ENCODE measurements around the gene MAP4K4.

MAP4K4 gene

DNA sequence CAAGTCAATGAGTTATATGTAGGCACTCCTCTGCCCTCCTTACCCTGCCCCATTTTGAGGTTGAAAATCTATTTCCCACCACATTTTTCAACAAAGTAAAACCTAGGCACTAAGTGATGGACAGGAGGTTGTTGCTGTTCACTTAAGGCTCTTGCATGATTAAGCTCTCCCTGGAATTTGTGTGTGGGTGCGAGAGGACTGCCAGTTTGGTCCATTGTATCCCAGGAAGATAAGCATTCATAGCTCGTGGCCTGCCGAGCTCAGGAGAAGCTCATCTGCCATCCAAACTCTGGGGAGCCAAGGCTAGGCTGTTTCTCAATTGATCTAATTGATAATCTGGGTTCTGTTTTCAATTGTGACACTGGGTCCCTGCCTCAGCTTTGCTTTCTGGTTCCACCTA lies 4.7 kb upstream of the MAP4K4 start:
- no peak for DNase-seq (ENCODE audit: low spot score)

DNA sequence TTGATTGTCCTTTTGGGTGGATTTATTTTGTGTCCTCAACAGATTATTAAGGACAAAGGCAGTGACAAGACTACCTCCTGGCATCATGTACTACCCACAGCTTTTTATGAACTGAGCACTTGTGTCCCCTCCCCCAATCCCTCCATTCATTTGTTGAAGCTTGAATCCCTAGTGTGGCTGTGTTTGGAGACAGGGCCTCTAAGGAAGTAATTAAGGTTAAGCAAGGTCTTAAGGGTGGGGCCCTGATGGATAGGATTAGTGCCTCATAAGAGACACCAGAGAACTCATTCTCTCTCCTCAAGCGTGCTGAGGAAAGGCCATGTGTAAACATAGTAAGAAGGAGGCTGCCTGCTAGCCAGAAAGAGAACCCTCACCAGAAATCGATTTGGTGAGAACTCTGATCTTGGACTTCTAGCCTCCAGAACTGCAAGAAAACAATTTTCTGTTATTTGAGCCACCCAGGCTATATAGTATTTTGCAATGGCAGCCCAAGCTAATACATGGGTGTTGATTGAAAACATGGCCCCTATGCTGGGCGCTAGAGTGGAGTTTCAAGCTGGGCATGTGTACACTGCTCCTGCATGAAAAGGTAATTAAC lies 3.4 kb upstream of the MAP4K4 start:
- no peak for DNase-seq (ENCODE audit: low spot score)

DNA sequence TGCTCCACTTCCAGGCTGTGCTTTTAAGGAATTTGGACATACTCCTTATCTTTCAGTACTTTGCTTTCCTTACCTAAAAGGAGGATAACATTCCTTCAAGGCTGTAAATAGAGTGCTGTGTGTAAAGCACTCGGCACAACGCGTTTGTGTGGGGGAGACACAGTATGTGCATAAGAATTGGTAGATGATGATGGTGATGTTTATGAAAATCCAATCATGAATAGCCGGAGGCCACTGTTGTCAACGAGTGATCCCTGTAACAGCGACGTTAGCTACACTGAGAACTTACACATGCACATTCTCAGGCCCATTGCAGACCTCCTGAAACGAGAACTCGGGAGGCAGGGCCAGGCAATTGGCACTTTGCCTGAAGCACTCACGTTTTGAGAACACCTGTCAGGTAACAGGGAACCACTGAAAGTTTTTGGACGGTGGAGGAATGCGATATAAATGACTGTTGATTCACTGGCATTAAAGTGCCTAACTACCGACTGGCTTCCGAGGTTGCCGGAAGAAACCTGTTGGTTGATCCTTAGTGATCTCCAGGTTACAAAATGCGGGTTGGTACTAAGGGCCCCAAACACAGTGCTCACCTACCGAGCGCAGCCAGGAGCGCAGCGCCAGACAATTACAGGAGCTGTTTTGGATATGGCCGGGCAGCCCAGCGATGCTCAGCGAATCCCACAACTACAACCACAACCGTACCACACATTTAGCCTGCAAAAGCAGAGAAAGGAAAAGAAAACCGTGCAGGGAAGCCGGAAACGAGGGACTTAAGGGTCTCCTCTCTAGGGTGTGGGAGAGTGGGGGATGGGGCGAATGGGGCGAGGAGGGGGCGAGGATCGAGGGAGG lies 1.0 kb upstream of the MAP4K4 start:
- no peak for DNase-seq (ENCODE audit: low spot score)

DNA sequence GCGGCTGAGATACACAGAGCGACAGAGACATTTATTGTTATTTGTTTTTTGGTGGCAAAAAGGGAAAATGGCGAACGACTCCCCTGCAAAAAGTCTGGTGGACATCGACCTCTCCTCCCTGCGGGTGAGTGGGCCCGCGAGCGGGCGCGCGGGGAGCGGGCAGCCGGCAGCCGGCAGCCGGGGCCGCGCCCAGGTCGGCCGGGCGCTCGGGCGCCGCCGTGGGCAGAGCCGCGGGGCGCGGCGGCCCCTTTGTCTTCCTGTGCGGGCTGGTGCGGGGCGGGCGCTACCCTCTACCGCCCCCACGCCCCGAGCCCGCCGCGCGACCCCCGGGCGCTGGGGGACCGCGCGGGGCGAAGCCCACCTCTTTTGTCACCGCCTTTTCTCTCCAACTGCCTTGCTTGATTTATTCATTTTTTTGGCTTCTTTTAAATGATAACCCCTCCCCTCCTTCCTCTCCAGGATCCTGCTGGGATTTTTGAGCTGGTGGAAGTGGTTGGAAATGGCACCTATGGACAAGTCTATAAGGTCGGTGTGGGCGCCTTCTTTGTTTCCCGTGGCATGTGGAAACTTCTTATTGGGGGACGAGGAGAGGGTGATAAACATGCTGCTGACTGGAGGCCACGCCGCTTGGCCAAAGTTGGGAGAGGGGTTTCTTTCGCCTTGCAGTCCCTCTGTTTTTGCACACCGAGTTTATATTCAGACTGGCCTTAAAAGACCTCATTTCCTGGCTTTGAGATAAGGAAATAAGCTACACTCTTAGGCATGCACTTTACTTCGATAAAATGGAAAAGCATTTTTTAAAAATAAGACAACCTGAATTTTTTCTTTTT lies 722 bp downstream of the MAP4K4 start:
- peak; percentile 43 for DNase-seq (ENCODE audit: low spot score)

DNA sequence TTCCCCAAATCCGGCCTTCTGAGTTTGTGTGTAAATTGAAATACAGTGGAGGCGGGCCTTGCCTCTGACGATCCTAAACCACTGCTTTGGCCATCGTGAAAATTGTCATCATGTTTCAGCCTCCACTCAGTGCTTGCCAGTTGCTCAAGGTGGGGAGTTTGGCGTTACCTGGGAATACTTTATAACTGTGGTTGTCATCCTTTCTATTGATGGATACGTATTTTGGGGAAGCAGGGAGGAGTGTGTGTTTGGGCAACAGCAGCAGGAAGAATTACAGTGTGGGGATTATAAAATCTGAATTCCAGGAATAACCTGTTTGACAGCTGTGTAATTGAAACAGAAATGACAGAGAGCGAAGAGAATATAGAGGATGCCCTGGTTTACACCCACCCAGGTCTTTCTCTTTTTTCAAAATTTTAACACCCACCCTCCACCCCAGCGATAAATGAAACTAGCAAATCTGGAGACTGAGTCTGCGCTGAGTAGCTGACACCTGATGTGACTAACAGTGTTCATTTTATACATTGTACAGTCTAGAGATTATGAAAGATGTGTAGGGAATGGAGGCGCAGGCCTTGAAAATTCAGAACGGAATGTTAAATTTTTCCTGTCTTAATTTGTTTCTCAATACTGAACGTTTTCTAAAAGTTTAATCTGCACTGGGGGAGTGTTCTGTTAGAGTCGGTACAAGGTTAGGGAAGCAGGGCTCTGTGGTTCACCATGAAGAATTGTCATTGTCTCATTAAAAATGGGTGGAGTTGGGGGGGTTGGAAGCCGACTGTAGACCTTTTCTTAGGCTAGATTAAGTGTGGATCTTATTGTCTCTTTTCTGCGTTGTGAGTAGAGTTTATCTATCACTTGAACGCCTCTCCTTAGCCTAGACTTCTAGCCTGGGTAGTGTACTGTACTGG lies 1.6 kb downstream of the MAP4K4 start:
- DNase-seq (ENCODE audit: low spot score): no peak

DNA sequence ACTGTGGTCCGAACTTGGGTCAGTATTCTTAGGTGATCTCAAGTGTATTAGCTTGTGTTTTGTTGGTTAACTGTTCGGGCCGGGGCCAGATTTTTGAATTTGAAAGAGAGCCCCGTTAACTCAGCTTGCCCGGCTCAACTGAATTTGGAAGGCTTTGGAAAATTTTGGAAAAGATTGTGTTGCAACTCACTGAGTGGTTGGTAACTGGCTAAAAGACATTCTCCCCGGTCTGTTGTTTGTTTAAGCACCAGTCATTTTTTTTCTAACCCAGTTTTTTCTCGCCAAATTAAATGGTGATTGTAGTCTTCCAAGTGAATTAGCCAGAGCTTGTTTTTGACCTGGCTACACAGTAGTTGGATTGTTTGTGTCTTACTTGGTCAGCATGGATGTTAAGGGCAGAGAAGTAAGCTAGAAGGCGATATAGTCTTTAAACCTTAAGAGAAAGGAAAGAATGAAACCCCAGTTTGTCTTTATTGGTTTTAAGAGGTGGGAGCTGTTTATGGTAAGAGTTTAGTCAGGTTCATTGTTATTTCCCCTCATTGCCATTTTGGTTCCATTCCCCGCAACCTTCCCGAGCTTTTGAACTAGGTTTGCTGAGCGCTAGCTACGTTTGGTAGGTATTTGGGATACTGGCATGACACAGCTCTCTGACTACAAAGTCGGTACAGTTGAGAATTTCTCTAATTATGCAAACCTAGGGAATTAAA lies 2.4 kb downstream of the MAP4K4 start:
- DNase-seq (ENCODE audit: low spot score): peak; percentile 30

DNA sequence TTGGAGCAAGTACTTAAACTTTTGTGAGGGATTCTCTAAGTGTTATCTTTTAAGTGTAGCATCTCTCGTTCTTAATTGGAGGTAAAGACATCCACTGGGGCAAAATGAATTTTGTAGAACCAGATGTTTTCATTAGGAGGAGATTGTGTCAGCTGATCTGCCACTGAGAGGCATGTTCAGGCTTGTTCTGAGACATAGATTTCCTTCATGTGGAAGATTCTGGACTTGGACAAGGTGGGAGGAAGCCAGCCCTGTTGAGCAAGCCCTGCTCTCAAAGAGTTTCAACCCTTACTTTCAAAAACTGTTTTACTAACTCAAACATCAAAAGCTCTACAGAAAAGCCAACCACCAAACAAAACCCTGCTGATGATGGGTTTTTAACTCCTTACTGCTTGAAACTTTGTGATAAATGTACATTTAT lies 6.5 kb downstream of the MAP4K4 start:
- peak; percentile 62 for DNase-seq (ENCODE audit: low spot score)

DNA sequence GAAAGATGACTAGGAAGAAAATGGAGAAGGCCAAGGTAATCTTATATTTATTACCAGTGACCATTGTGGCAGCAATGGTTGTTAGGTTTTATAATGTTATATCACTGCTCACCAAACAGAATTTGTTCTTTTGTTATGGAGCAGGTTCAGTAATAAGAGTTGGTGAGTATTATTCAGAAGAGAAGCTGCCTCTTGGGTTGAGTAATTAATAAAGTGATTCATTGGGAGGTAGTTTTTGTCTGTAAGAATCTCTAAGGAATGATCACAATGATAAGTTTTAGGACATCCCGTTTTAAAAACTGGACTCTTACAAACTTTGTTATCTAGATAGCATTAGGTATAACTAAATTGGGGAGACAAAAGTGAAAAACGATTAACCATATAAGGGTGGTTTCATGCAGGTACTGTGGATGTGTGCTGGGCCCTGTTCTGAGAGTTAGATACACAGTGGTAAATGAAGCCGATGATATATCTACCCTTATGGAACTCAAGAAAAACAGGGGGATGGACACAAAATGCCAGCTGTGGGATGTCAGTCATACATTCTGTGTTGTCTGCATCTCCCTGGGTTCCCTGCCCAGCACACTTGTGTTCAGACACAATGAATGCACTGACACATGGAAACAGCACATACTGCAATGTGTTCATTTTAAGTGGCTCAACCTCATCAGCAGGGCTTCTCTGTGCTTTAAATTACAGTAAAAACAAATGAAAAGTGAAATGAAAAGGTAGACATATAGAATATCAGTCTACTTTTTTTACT lies 7.5 kb downstream of the MAP4K4 start:
- no peak for DNase-seq (ENCODE audit: low spot score)

DNA sequence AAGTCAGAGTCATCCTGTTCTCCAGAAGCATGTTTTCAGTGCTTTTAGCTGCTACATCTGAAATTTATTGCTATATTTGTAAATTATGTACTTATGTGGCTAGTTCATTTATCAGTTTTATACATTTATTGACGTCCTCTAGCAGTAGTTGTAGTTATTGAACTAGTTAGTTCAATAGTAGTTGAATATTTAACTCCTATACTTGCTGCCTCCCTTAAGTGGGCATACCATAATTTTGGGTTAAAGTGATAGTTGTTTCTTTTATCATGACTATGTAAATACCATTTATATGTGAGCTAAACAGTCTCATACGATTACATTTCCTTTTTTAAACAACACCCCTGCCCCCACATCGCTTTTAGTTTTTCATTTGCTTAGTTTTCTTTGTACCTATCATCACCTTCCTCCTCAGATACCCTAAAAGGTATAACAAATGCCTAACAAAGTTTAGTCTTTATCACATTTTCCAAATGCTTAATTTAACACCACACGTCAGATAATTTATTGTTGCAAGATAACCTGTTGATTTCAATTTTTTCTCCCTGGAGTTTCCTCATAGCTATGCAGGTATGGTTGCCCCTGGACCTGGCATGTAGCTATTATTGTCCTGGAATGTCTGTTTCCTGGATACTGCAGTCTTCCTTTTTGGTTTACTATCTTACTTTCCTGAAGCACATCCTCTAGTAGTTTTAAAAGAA lies 8.8 kb downstream of the MAP4K4 start:
- DNase-seq (ENCODE audit: low spot score): no peak

DNA sequence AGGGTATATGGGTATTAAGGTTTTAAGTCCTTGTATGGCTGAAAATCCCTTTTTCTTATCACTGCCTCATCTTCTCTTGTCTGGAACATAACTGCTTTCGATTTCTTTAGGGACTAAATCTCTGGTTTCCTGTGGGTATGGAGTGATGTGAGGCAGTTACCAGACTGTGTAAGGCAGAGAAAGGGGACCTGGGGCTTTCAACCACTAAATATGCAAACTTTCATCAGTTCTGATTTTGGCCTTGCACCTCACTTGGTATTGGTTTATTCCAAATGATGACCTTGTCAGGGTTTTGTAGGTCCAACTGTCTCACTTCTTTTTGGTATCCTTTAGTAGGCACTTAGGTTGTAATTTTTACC lies 9.3 kb downstream of the MAP4K4 start:
- no peak for DNase-seq (ENCODE audit: low spot score)

DNA sequence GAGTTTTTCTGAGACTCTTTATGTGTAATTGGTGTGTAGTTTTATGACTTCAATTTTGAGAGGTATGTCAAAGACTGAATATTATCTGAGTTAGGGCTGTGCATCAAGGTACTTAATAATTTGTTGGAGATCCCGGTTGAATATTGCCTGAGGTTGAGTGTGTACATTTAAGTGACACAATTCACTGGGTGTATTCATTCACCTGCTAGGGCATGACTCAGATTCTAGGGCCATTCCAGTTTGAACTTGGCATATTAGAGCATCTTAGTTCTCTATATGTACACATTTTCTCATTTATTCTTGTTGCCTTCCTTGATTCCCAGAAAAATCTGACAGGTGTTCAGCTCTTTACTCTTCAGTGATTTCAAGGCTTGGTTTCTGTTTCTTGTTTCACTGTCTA lies 12.5 kb downstream of the MAP4K4 start:
- DNase-seq (ENCODE audit: low spot score): no peak

DNA sequence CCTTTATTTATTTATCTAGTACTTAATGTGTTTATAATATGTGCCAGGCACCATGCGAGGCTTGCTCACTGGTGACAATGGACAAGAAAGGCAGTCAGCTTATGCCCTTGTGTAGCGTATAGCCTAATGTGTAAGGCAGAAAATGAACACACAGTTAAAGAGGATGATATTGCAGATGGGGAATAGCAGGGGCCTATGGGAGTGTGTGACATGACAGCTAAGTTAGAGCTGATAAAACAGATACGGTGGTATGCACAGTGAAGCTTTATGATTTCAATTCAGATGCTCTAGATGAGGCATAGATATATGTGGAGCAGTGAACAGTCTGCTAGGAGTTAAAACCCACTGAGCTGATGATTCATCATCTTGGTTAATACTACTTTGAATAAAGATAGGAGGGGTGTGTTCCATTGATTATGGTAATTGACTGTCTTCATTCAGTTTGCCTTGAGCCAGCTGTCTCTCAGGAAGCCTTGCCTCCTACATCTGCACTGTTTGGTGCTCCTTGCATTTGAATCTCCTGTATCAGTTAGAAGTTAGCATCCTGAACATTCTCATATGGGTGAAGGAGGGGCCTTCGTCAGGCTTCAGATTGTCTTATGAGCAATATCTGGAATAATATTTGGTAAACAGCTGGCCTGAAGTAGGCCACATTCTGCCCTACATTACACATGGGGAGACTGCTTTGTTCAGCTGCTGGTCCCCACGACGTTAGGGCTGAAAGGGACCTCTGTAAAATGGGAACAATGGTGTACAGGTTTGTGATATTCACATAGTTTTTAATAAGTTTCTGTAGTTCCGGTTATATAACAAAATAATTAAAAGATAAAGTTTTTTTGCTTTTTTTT lies 13.2 kb downstream of the MAP4K4 start:
- DNase-seq (ENCODE audit: low spot score): peak; percentile 40

DNA sequence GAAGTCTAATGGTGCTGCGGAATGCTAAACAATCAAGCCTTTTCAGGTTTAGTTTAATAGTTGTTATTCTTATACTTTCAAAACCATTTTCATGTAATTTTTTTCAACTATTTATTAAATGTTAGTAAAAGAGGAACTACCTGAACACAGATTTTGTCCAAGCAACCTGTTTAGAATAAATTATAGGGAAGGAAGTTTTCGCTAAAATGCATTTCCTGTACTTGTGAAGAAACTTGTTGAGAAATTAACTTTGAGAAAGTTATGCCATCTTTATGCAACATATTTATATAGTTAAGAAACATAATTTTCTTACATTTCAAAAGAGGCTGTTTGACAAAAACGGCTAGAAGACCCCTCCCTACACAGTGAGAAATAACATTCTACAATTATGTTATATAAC lies 16.6 kb downstream of the MAP4K4 start:
- no peak for DNase-seq (ENCODE audit: low spot score)

DNA sequence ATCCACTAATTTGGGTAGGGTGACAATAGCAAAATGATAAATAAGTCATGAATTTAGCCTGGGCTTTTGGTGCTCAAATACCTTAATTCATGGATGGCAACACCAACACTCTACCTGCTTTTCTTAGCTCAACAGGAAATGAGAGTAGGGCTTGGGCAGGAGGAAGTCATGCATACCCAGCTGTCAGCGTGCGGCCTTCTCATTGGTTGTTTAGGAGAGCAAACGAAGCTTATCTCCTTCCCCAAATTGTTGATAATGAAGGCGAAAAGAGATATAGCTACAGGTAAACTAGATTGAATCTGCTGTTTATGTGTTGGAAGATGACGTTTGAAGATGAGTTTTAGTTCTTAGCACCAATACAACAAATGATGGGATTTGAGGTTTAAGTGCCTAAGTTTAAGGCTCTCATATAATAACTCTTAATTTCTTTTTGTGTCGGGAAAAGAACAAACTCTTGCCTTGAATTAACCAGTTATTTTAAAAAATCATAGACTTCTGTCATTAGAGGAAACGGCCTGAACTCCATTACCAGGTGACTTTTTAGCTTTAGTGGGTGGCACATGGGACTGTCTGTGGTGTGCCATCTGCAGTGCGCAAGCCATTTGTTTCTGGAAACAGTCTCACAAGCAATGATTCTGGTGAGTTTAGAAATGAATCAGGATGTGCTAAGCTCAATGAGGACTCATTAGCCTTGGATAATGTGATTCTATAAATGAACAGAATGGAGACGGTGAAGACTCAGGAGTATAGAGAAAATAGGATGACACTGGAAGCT lies 19.8 kb downstream of the MAP4K4 start:
- no peak for DNase-seq (ENCODE audit: low spot score)

DNA sequence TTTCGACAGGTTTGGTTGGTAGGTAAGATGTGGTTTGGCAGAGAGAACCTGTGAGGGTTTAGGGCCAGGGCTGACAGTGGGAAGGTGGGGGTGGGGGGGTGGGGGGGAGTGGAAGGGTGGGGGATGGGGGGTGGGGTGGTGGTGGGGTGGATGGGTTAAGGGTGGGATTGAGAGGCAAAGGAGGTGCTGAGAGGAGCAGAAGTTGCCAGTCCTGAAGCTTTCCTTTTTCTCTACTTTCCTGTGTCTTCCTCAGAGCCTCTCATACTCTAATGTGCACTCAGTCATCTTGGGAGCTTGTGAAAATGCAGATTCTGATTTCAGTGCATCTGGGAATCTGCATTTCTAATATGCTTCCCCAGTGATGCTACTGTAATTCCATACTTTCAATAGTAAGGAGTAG lies 21.0 kb downstream of the MAP4K4 start:
- DNase-seq (ENCODE audit: low spot score): no peak

DNA sequence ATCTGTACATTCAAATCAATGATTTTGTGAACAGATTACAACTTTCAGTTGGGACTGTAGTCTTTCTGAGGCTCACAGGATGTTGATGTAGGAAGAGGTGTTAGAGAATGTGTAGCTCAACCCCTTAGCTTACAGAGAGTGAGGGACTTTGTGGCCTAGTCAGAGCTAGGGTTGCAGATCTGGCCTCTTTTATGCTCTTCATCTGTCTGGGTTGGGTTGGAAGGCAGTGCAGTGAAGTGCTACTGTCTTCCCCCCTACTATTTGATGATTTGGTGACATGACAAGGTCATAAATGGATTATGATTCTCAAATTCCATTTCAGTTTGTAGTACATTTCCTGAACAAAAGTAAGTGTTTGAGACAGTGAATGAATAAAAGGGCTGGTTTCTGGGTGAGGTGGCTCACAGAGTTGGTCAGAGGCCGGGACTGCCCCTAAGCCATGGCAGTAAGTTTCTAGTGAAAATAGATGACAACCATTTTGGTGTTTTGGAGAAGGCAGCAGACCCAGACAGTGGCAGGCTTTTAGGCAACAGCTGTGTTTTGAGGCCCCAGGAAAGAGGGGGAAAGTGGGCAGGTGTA lies 21.6 kb downstream of the MAP4K4 start:
- DNase-seq (ENCODE audit: low spot score): no peak

DNA sequence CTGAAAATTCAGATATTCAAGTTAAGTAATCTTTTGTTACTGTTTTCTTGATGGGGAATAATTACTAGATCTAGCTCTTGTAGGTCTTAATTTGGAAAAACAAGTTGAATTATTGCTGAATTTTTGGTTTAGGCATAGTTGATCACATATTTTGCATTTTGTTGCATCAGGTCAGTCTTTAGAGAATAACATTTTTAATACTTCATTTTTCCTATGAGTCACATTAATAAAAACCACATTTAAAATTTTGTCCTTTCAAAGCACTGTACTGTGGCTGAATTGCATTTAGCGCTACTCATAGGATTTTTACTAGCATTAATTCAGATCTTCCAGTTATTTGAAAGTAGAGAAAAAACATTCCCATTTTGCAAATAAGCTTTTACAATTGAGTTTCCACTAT lies 23.2 kb downstream of the MAP4K4 start:
- DNase-seq (ENCODE audit: low spot score): no peak

DNA sequence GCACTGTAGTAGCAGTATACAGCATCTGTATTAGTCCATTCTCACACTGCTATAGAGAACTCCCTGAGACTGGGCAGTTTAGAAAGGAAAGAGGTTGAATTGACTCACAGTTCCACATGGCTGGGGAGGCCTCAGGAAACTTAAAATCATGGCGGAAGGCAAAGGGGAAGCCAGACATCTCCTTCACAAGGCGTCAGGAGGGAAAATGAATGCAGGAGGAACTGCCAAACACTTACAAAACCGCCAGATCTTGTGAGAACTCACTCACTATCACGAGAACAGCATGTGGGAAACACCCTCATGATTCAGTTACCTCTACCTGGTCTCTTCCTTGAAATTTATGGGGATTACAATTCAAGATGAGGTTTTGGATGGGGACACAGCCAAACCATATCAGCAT lies 25.4 kb downstream of the MAP4K4 start:
- no peak for DNase-seq (ENCODE audit: low spot score)

Measured in hematopoietic multipotent progenitor cell treated with erythropoietin and hydrocortisone succinate and interleukin-3 and kit ligand, for 17 days (in vitro differentiated cells).